WTC11 (cell line): ENCODE data around the gene ADAMTS7.

ENCODE experiments used
- CREB1 ChIP-seq: sonication (generic); formaldehyde crosslinking; IDR thresholded peaks from 2 replicates; pipeline ENCODE4 v1.8.0; 2023; ENCODE audit warnings: mild to moderate bottlenecking, missing genetic modification reagents
- CTCF ChIP-seq: fragments of 200-600 bp; IDR thresholded peaks from 2 replicates; pipeline ENCODE4 v1.8.0; 2022; ENCODE audit warnings: antibody characterized with exemption
- E2F1 ChIP-seq: sonication (generic); formaldehyde crosslinking; IDR thresholded peaks from 2 replicates; pipeline ENCODE4 v1.8.0; 2022; ENCODE audit warnings: mild to moderate bottlenecking, missing genetic modification reagents
- FOXK1 ChIP-seq: sonication (generic); formaldehyde crosslinking; IDR thresholded peaks from 2 replicates; pipeline ENCODE4 v1.8.0; 2022; ENCODE audit warnings: mild to moderate bottlenecking, moderate library complexity, missing genetic modification reagents
- FOXP1 ChIP-seq: sonication (generic); formaldehyde crosslinking; IDR thresholded peaks from 2 replicates; pipeline ENCODE4 v1.8.0; 2022; ENCODE audit warnings: missing genetic modification reagents, mild to moderate bottlenecking, moderate library complexity, borderline replicate concordance
- JUN ChIP-seq: sonication (generic); formaldehyde crosslinking; IDR thresholded peaks from 2 replicates; pipeline ENCODE4 v1.8.0; 2023; ENCODE audit warnings: mild to moderate bottlenecking, missing genetic modification reagents
- NFYB ChIP-seq: sonication (generic); formaldehyde crosslinking; conservative IDR thresholded peaks from 2 replicates; pipeline ENCODE4 v1.8.0; 2022; ENCODE audit warnings: low read depth, missing genetic modification reagents
- NR3C1 ChIP-seq: sonication (generic); formaldehyde crosslinking; conservative IDR thresholded peaks from 2 replicates; pipeline ENCODE4 v1.8.1; 2023; ENCODE audit warnings: low read depth, mild to moderate bottlenecking, missing genetic modification reagents
- TEAD4 ChIP-seq: sonication (generic); formaldehyde crosslinking; IDR thresholded peaks from 2 replicates; pipeline ENCODE4 v1.8.0; 2022; ENCODE audit warnings: mild to moderate bottlenecking, missing genetic modification reagents
- ZNF232 ChIP-seq: sonication (generic); formaldehyde crosslinking; IDR thresholded peaks from 2 replicates; pipeline ENCODE4 v1.8.0; 2022; ENCODE audit warnings: mild to moderate bottlenecking, missing genetic modification reagents
- ZNF423 ChIP-seq: fragments of 250-450 bp; sonication (Bioruptor Pico); IDR thresholded peaks from 2 replicates; pipeline ENCODE4 v2.1.2; 2022; ENCODE audit warnings: mild to moderate bottlenecking, moderate library complexity
- TF ChIP-seq, protein P1 (sequence below): sonication (generic); formaldehyde crosslinking; IDR thresholded peaks from 2 replicates; pipeline ENCODE4 v1.8.1; 2022; ENCODE audit warnings: missing genetic modification reagents, borderline replicate concordance

DNA sequence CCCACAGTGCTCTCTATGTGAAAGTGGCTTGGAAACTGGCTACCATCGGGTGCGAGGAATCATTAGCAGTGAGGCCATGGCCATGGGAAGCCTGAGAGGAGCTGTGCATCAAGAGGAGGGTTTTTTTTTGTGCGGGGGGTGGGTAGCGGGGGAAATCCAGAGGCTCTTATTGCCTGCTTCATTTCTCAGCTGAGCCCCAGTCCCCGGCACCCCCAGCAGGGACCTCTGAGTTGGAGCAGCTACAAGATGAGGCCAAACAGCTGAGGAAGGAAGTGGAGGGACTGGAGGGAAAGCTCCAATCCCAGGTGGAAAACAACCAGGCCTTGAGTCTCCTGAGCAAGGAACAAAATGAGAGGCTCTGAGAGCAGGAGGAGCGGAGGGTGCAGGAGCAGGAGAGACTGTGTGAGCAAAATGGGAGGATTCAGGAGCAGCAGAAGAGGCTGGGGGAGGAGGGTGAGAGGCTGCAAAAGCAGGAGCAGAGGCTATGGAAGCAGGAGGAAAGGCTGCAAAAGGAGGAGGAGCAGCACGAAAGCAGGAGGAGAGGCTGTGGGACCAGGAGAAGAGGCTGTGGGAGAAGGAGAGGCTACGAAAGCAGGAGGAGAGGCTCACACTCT lies 76.7 kb downstream of the ADAMTS7 start:
- TF ChIP-seq CTCF: no peak
- no peak for TF ChIP-seq CREB1 (CRISPR knock-in tag)
- TF ChIP-seq ZNF232 (CRISPR knock-in tag): no peak
- TF ChIP-seq JUN (CRISPR knock-in tag): no peak
- TF ChIP-seq FOXK1: no peak
- no peak for TF ChIP-seq NR3C1
- no peak for TF ChIP-seq TEAD4
- TF ChIP-seq E2F1 (CRISPR knock-in tag): no peak
- TF ChIP-seq NFYB (CRISPR knock-in tag): no peak
- TF ChIP-seq, protein P1, sequence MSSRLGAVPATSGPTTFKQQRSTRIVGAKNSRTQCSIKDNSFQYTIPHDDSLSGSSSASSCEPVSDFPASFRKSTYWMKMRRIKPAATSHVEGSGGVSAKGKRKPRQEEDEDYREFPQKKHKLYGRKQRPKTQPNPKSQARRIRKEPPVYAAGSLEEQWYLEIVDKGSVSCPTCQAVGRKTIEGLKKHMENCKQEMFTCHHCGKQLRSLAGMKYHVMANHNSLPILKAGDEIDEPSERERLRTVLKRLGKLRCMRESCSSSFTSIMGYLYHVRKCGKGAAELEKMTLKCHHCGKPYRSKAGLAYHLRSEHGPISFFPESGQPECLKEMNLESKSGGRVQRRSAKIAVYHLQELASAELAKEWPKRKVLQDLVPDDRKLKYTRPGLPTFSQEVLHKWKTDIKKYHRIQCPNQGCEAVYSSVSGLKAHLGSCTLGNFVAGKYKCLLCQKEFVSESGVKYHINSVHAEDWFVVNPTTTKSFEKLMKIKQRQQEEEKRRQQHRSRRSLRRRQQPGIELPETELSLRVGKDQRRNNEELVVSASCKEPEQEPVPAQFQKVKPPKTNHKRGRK: no peak
- TF ChIP-seq ZNF423 (CRISPR knock-in tag): no peak
- no peak for TF ChIP-seq FOXP1 (CRISPR knock-in tag)
